22Rv1 (cell line): ENCODE data around the gene ACAP1.

Experiments
- CTCF ChIP-seq: fragments of 450-650 bp; IDR thresholded peaks from 2 replicates; pipeline ENCODE4 v1.5.1; 2017; ENCODE audit warnings: mild to moderate bottlenecking
- ZFX ChIP-seq: fragments of 450-650 bp; IDR thresholded peaks from 2 replicates; pipeline ENCODE4 v1.6.1; 2017; ENCODE audit warnings: antibody characterized with exemption, borderline replicate concordance

DNA sequence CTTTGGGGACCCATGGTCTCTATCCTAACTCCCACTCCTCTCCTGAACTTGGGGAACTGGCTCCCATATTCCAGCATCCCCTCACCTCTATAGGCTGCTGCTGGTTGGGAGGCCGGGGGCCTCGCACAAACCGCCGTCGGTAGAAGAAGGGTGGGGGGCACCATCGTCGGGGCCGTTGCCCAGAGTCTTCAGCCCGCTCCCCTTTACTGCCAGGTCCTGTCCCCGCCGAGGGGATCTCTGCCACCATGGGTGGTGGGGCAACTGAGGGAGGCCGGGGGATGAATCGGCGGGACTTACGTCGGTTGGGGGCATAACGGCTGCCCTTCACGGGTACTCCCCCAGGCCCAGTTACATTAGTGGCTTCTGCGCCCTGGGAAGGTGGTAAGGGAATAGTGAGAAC, 46.2 kb upstream of the ACAP1 start:
- TF ChIP-seq CTCF = no peak
- no peak for TF ChIP-seq ZFX
